Melanocyte of skin (primary cell): ENCODE data around the gene TMEM132C. TPM values are rescaled to one million over a fixed set of nuclear protein-coding genes. Genes with fewer than 3 reads are reported as not detected.

Experiments
- small RNA-seq, 2 donors: library from RNA; depleted of rRNA; stranded (forward); fragments of <200 nt; gene quantifications; one replicate each; pipeline ENCODE3, GENCODE V24; 2012
- total RNA-seq, 2 donors: library from RNA; depleted of rRNA; stranded (reverse); fragments of >200 nt; gene quantifications; 2 replicates each; pipeline ENCODE4 v1.2.3, GENCODE V29; 2012

TMEM132C gene
- under 1 TPM in 1 of 2 donors, not detected in 1; under 0.01 TPM for total RNA-seq

DNA sequence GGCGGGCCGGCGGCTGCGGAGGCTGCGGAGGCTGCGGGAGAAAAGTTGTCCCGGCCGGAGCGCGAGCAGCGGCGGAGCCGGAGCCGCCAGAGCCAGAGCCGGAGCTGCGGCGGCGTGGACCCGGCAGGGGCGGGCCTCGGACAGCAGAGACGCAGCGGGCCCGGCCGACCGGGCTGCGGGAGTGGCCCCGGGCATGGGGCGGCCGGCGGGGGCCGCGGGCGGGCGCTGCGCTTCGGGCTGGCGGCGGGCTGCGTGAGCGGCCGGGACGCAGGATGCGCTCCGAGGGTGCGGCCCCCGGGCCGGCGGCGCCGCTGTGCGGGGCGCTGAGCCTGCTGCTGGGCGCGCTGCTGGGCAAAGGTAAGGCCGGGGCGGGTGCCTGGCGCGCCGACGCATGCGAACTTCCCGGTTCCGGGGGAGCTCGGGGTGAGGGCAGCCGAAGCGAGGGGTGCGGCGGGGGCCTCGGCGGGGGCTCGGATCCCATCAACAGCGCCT lies at the start of gene TMEM132C:
Gene TMEM132C (plus strand): TSS at position 40 of the 492 bp plus-strand sequence. CDS start 233 bp downstream, at position 273.

Small RNAs within 50 kb of the gene (small RNA-seq; reads per million reads assigned to genes)
- gene MIR3612 (0 reads per million in 2 donors), gene MIR4419B (0 reads per million in 2 donors)
